ENCODE measurements around the gene CCDC116.
"Not testable (repeated sequence)": the region's sequence is repeated elsewhere in the genome, so short reads cannot be mapped to it uniquely, and the experiment has no call there.

CCDC116 gene

GRCh38 chr22:21611210-21611977 is 21.2 kb upstream of the CCDC116 start:
- no peak for DNase-seq

GRCh38 chr22:21612858-21613257 is 19.7 kb upstream of the CCDC116 start:
- DNase-seq: no peak

- DNase-seq: no peak
Observed at GRCh38 chr22:21613553-21614233, 18.9 kb upstream of the CCDC116 start.

GRCh38 chr22:21615731-21616130 is 16.8 kb upstream of the CCDC116 start:
- no peak for DNase-seq

GRCh38 chr22:21617337-21617736 is 15.2 kb upstream of the CCDC116 start:
- DNase-seq: not testable (repeated sequence)

- DNase-seq: no peak
Observed at GRCh38 chr22:21621025-21621424, 11.5 kb upstream of the CCDC116 start.

- no peak for DNase-seq
Observed at GRCh38 chr22:21622011-21622918, 10.3 kb upstream of the CCDC116 start.

GRCh38 chr22:21622919-21623647 is 9.5 kb upstream of the CCDC116 start:
- DNase-seq: no peak

- no peak for DNase-seq
Observed at GRCh38 chr22:21623648-21623970, 9.0 kb upstream of the CCDC116 start.

- DNase-seq: peak; percentile 19
Observed at GRCh38 chr22:21624120-21624879, 8.3 kb upstream of the CCDC116 start.

GRCh38 chr22:21624880-21625791 is 7.4 kb upstream of the CCDC116 start:
- DNase-seq: no peak

- no peak for DNase-seq
Observed at GRCh38 chr22:21626073-21626734, 6.4 kb upstream of the CCDC116 start.

- no peak for DNase-seq
Observed at GRCh38 chr22:21626735-21627469, 5.7 kb upstream of the CCDC116 start.

GRCh38 chr22:21628386-21629254 is 3.9 kb upstream of the CCDC116 start:
- DNase-seq: no peak

- DNase-seq: peak; percentile 86
Observed at GRCh38 chr22:21629255-21630149, 3.1 kb upstream of the CCDC116 start, which contains the start of gene YDJC. YDJC (minus strand) TSS chr22:21630022; CDS start chr22:21630014, 8 bp downstream.

- no peak for DNase-seq
Observed at GRCh38 chr22:21631025-21631424, 1.5 kb upstream of the CCDC116 start.

GRCh38 chr22:21632931-21633330 is 371 bp downstream of the CCDC116 start:
- no peak for DNase-seq

Data from EL (cell line).